GM23248 (cell line): ENCODE data around the gene SFRP5.

ENCODE experiments used
- EZH2 ChIP-seq: fragments of 200-600 bp; sonication (generic); IDR thresholded peaks from 2 replicates; pipeline ENCODE4 v1.6.1; 2018; ENCODE audit warnings: antibody characterized with exemption, mild to moderate bottlenecking; ENCODE audit not compliant: insufficient read depth, poor library complexity, severe bottlenecking
- EZH2phosphoT487 ChIP-seq: fragments of 200-600 bp; sonication (generic); IDR thresholded peaks from 2 replicates; pipeline ENCODE4 v1.6.1; 2018; ENCODE audit warnings: antibody characterized with exemption, moderate library complexity, mild to moderate bottlenecking, low read depth; ENCODE audit not compliant: insufficient read depth

DNA sequence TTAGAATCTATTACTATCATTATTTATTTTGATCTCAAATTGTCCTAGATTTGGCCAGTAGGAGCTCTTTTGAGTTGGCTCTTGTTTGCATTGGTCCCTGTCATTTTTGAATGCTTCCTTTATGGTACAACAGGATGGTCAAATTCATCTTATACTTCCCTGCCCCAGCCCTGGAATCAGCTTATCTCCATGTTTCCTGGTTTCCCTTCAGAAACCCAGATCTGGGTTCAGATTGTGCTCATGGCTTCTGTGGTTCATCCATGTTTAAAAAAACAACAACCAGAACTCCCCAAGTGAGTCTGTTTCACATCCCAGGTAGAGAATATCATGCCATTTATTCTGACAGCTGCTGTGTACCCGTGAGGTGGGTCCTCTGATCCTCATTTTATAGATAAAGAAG lies 24.2 kb downstream of the SFRP5 start:
- TF ChIP-seq EZH2phosphoT487 (no peak), EZH2 (no peak)
